SK-N-MC (cell line): ENCODE data around the gene ARID4B.
"Not testable (repeated sequence)": the region's sequence is repeated elsewhere in the genome, so short reads cannot be mapped to it uniquely, and the experiment has no call there.

ENCODE experiments used
- DNase-seq: peaks from one replicate; pipeline ENCODE4 v3.0.0-alpha.2; 2011; ENCODE audit warnings: low read depth, low spot score
- H3K27ac ChIP-seq: fragments of 200-600 bp; sonication (generic); 2 replicates; pipeline ENCODE4 v1.5.1; 2016; ENCODE audit warnings: mixed run types
- H3K36me3 ChIP-seq: fragments of 200-600 bp; sonication (generic); 2 replicates; pipeline ENCODE4 v1.6.1; 2017; ENCODE audit warnings: antibody characterized with exemption, low read length, mixed read lengths; ENCODE audit not compliant: insufficient read depth
- H3K4me3 ChIP-seq: fragments of 200-600 bp; sonication (generic); 2 replicates; pipeline ENCODE4 v1.5.1; 2016
- H3K9ac ChIP-seq: fragments of 200-600 bp; sonication (generic); 2 replicates; pipeline ENCODE4 v1.8.0; 2017; ENCODE audit warnings: mixed run types, mixed read lengths; ENCODE audit not compliant: insufficient read length
- H3K9me3 ChIP-seq: fragments of 200-600 bp; sonication (generic); 2 replicates; pipeline ENCODE4 v1.6.1; 2017; ENCODE audit warnings: low read depth, mild to moderate bottlenecking, antibody characterized with exemption, low read length, moderate library complexity, mixed read lengths
- EZH2 ChIP-seq: fragments of 200-600 bp; sonication (generic); IDR thresholded peaks from one replicate; pipeline ENCODE4 v1.6.1; 2017; ENCODE audit warnings: antibody characterized with exemption
- FOXP2 ChIP-seq: optimal IDR thresholded peaks from 2 replicates; pipeline ENCODE3; 2011; ENCODE audit warnings: mild to moderate bottlenecking, moderate library complexity; ENCODE audit not compliant: insufficient read depth; ENCODE audit errors: extremely low read length, control extremely low read depth
- POLR2AphosphoS5 ChIP-seq: IDR thresholded peaks from 2 replicates; pipeline ENCODE4 v1.6.1; 2012; ENCODE audit warnings: mild to moderate bottlenecking, low read depth, low read length, borderline replicate concordance

Gene ARID4B

GRCh38 chr1:235272851-235273250 is 55.1 kb downstream of the ARID4B start:
- no peak overlapping the region for H3K4me3 ChIP-seq
- no peaks in the 10 kb centered on the region for H3K9me3 ChIP-seq
- TF ChIP-seq POLR2AphosphoS5 (no peak), EZH2 (no peak), FOXP2 (no peak)
- no peaks in the 10 kb centered on the region for H3K36me3 ChIP-seq
- H3K9ac ChIP-seq: no peak overlapping the region
- DNase-seq: no peak
- H3K27ac ChIP-seq: no peak overlapping the region

DNA sequence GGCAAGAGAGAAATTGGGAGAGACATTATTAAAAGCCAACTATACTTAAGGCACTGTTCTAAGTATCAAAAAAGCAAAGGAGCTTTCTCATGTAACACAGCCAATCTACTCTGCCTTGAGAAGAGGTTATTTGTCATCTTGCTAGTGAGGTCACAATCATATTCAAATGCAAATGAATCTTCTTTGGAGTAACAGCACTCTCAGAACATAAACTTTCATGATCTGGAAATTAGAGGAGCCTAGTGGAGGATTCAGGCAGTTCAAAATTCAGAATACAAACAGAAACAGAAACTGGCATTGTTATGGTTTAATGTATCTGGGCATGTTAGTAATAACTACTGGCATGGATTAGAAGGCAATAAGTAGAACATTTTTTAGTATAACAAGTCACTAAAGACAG is 57.4 kb downstream of the ARID4B start:
- H3K36me3 ChIP-seq: no peaks in the 10 kb centered on the region
- no peaks in the 10 kb centered on the region for H3K9me3 ChIP-seq
- TF ChIP-seq POLR2AphosphoS5 (no peak), FOXP2 (no peak), EZH2 (no peak)
- H3K27ac ChIP-seq: peak overlapping the region; percentile 90
- H3K9ac ChIP-seq: peak overlapping the region; percentile 48
- peak overlapping the region; percentile 63 for H3K4me3 ChIP-seq
- DNase-seq: peak; percentile 73

GRCh38 chr1:235269990-235270389 is 58.0 kb downstream of the ARID4B start:
- not testable (repeated sequence) for H3K36me3 ChIP-seq, H3K4me3 ChIP-seq, DNase-seq, H3K9me3 ChIP-seq
- peak overlapping the region; percentile 48 for H3K9ac ChIP-seq
- H3K27ac ChIP-seq: peak overlapping the region; percentile 90; the same call in 1 of the 2 replicates

- no peak overlapping the region for H3K4me3 ChIP-seq
- no peak overlapping the region for H3K9ac ChIP-seq
- no peak for TF ChIP-seq POLR2AphosphoS5
- no peak for TF ChIP-seq EZH2
- TF ChIP-seq FOXP2: no peak
- DNase-seq: no peak
- no peaks in the 10 kb centered on the region for H3K36me3 ChIP-seq
- H3K27ac ChIP-seq: no peak overlapping the region
- no peaks in the 10 kb centered on the region for H3K9me3 ChIP-seq
Measured at GRCh38 chr1:235268379-235269125, 59.4 kb downstream of the ARID4B start.

- Histone ChIP-seq H3K27ac (no peak overlapping the region), H3K36me3 (no peaks in the 10 kb centered on the region), H3K9ac (no peak overlapping the region), H3K4me3 (no peak overlapping the region), H3K9me3 (no peaks in the 10 kb centered on the region)
- no peak for DNase-seq
- TF ChIP-seq FOXP2 (no peak), POLR2AphosphoS5 (no peak), EZH2 (no peak)
Measured at GRCh38 chr1:235266967-235267366, 61.0 kb downstream of the ARID4B start.

- H3K9ac ChIP-seq: no peak overlapping the region
Measured at GRCh38 chr1:235266325-235266724, 61.7 kb downstream of the ARID4B start.

DNA sequence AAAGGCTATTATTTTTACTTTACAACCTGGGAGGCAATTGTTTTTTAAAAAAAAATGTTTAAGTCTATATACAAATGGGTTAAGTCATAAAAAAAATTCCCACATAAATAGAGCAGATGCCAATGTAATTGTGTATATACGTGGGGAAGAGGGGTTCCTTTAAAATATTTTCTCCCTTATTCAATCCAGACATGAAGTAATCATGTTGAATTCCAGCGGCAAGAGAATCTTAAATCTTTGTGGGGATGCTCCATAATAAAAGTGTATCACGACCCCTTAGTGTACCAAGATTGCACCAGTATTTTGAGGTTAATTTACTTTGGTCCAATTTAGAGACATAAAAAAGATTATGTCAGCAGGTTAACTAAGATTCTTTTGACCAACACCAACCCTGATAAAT is 62.1 kb downstream of the ARID4B start:
- no peak overlapping the region for H3K9ac ChIP-seq
- no peak for TF ChIP-seq POLR2AphosphoS5
- TF ChIP-seq FOXP2: no peak
- TF ChIP-seq EZH2: no peak
- H3K27ac ChIP-seq: no peak overlapping the region
- H3K36me3 ChIP-seq: no peaks in the 10 kb centered on the region
- no peak for DNase-seq
- no peak overlapping the region for H3K4me3 ChIP-seq
- H3K9me3 ChIP-seq: no peaks in the 10 kb centered on the region

More at GRCh38 chr1:235266325-235266724, 61.7 kb downstream of the ARID4B start:
- Histone ChIP-seq H3K36me3 (no peaks in the 10 kb centered on the region), H3K4me3 (no peak overlapping the region), H3K27ac (no peak overlapping the region), H3K9me3 (no peaks in the 10 kb centered on the region)
- no peak for TF ChIP-seq FOXP2
- no peak for DNase-seq

DNA sequence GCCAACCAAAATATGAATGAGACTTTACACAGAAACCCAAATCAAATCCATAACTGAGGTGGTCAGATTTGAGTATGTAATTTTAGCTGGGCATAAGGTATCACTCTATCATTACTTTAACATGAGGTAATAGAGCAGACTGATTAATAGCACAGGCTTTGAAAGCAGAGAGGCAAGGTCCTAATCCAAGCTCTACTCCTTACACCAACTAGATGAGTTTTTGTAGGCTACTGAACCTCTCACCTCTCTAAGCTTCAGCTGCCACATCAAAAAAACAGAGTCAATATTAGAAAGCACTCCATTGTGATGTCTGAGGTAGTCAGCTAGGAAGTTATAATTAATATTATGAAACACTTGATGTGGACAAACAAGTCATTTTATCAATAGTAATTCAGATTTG is 63.7 kb downstream of the ARID4B start:
- Histone ChIP-seq H3K36me3 (0 out of 2 replicates have a peak, but pooled peaks cover 4% of the 10 kb centered on the region), H3K9ac (no peak overlapping the region), H3K9me3 (no peaks in the 10 kb centered on the region), H3K27ac (no peak overlapping the region), H3K4me3 (no peak overlapping the region)
- no peak for DNase-seq
- TF ChIP-seq FOXP2: no peak
- no peak for TF ChIP-seq POLR2AphosphoS5
- no peak for TF ChIP-seq EZH2

DNA sequence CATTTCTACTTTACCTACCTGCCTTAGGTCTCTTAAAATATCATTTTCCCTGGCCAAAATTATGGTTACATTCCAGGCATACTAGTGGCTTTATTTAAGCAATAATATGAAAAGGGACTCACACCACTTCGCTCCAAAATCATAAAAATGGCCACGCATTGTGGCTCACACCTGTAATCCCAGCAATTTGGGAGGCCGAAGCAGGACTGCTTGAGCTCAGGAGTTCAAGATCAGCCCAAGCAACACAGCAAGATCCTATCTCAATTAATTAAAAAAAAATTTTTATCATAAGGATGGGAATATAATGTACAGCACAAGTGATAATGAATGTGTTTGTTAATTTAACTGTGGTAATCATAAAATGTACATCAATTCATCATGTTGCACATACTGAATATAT is 65.4 kb downstream of the ARID4B start:
- no peak for DNase-seq
- Histone ChIP-seq H3K9ac (no peak overlapping the region), H3K27ac (no peak overlapping the region), H3K36me3 (peaks cover 15% of the 10 kb centered on the region; the same call in 1 of the 2 replicates), H3K4me3 (no peak overlapping the region), H3K9me3 (no peaks in the 10 kb centered on the region)
- TF ChIP-seq EZH2 (no peak), POLR2AphosphoS5 (no peak), FOXP2 (no peak)
